H1 (cell line): ENCODE results near the gene TNS1. TPM values are rescaled to one million over a fixed set of nuclear protein-coding genes. Genes with fewer than 3 reads are reported as not detected.

ENCODE experiments used
- CTCF ChIA-PET: fragments of 300-600 bp; sonication (Branson Sonifier 250); formaldehyde crosslinking; loops from one replicate; lab custom pipeline; 2021; ENCODE audit not compliant: partially characterized antibody; lab: Charles Lee
- POLR2A ChIA-PET: fragments of 300-600 bp; sonication (Branson Sonifier 250); formaldehyde crosslinking; loops from one replicate; lab custom pipeline; 2021; ENCODE audit warnings: inconsistent platforms; ENCODE audit not compliant: partially characterized antibody; lab: Charles Lee
- DNase-seq, 2 experiments: peaks; one replicate each; pipeline versions ENCODE4 v3.0.0 to v3.0.0-alpha.2; 2010 to 2022; ENCODE audit warnings: low spot score in 2 of 2, low read depth in 1 of 2, mixed read lengths in 1 of 2
- FAIRE-seq: peaks from 2 replicates; lab custom pipeline; 2011; peaks lifted over from hg19 to GRCh38; lab: Jason Lieb, UNC
- H2AFZ ChIP-seq: 2 replicates; pipeline ENCODE4 v1.8.1; 2012; ENCODE audit warnings: low read length, inconsistent platforms
- H2AK5ac ChIP-seq: 2 replicates; pipeline ENCODE4 v1.6.1; 2013; ENCODE audit warnings: low read depth, low read length
- H2BK120ac ChIP-seq: replicated peaks from 2 replicates; pipeline ENCODE3; 2013; ENCODE audit warnings: low read depth, low read length, inconsistent platforms
- H2BK12ac ChIP-seq: 2 replicates; pipeline ENCODE4 v1.6.1; 2013; ENCODE audit warnings: low read depth, low read length
- H2BK15ac ChIP-seq: 2 replicates; pipeline ENCODE4 v1.6.1; 2013; ENCODE audit warnings: low read length
- H2BK20ac ChIP-seq: 2 replicates; pipeline ENCODE4 v1.6.1; 2013; ENCODE audit warnings: low read length
- H2BK5ac ChIP-seq: 2 replicates; pipeline ENCODE4 v1.6.1; 2013; ENCODE audit warnings: low read depth, low read length
- H3K14ac ChIP-seq: 2 replicates; pipeline ENCODE4 v1.6.1; 2013; ENCODE audit warnings: inconsistent platforms; ENCODE audit not compliant: insufficient read length
- H3K18ac ChIP-seq: 2 replicates; pipeline ENCODE4 v1.6.1; 2013; ENCODE audit warnings: low read length; ENCODE audit errors: extremely low read depth
- H3K23ac ChIP-seq: 2 replicates; pipeline ENCODE4 v1.6.1; 2013; ENCODE audit warnings: inconsistent platforms; ENCODE audit not compliant: insufficient read length
- H3K23me2 ChIP-seq: 2 replicates; pipeline ENCODE4 v1.6.1; 2013; ENCODE audit warnings: low read depth, low read length
- H3K27ac ChIP-seq: 2 replicates; pipeline ENCODE4 v1.6.1; 2011; ENCODE audit warnings: low read depth, low read length, inconsistent platforms
- H3K27me3 ChIP-seq, 4 experiments: replicated peaks in 1 of 4; 1 replicate in 1 of 4; 2 replicates in 3 of 4; pipeline versions ENCODE4 v1.6.1 to v1.8.1; 2011 to 2013; ENCODE audit warnings: low read length in 3 of 4, mild to moderate bottlenecking in 3 of 4, inconsistent platforms in 2 of 4, mixed read lengths in 2 of 4, moderate library complexity in 1 of 4; ENCODE audit not compliant: control insufficient read depth in 3 of 4, insufficient read depth in 3 of 4; ENCODE audit errors: extremely low read depth in 1 of 4
- H3K36me3 ChIP-seq, 4 experiments: 2 replicates each; pipeline versions ENCODE4 v1.6.1 to v1.8.1; 2011 to 2013; ENCODE audit warnings: mild to moderate bottlenecking in 4 of 4, low read length in 3 of 4, moderate library complexity in 2 of 4, control low read depth in 1 of 4, inconsistent platforms in 1 of 4; ENCODE audit not compliant: insufficient read depth in 4 of 4, control insufficient read depth in 2 of 4
- H3K4ac ChIP-seq: replicated peaks from 2 replicates; pipeline ENCODE3; 2013; ENCODE audit warnings: low read length, low read depth, mixed read lengths, inconsistent platforms; ENCODE audit not compliant: insufficient read length
- H3K4me1 ChIP-seq, 4 experiments: replicated peaks in 1 of 4; 1 replicate in 1 of 4; 2 replicates in 3 of 4; pipeline versions ENCODE4 v1.6.1 to v1.8.1; 2011 to 2013; ENCODE audit warnings: low read length in 3 of 4, inconsistent platforms in 2 of 4, mixed read lengths in 1 of 4; ENCODE audit not compliant: insufficient read depth in 4 of 4, control insufficient read depth in 3 of 4
- H3K4me2 ChIP-seq, 2 experiments: 2 replicates each; pipeline versions ENCODE4 v1.6.1 to v1.8.1; 2011 to 2013; ENCODE audit warnings: low read depth in 2 of 2, low read length in 2 of 2, control low read depth in 1 of 2, inconsistent platforms in 1 of 2, mild to moderate bottlenecking in 1 of 2; ENCODE audit not compliant: insufficient read depth in 1 of 2
- H3K4me3 ChIP-seq, 4 experiments: fragments of 200-600, 300-600 bp in 1 of 4; sonication (generic), shearing (Covaris generic), sonication (Bioruptor Twin) in 1 of 4; 2 replicates each; pipeline versions ENCODE4 v1.5.1 to v1.8.1; 2011 to 2016; ENCODE audit warnings: low read length in 4 of 4, low read depth in 3 of 4, control low read depth in 2 of 4, inconsistent platforms in 2 of 4, mild to moderate bottlenecking in 2 of 4, mixed read lengths in 1 of 4, moderate library complexity in 1 of 4; ENCODE audit not compliant: insufficient read depth in 2 of 4; ENCODE audit errors: extremely low read depth in 1 of 4
- H3K56ac ChIP-seq: replicated peaks from 2 replicates; pipeline ENCODE3; 2013; ENCODE audit warnings: low read depth, mild to moderate bottlenecking, mixed read lengths, low read length, inconsistent platforms; ENCODE audit not compliant: insufficient read length
- H3K79me1 ChIP-seq: 2 replicates; pipeline ENCODE4 v1.6.1; 2013; ENCODE audit warnings: low read depth, low read length, control low read depth
- H3K79me2 ChIP-seq, 2 experiments: 2 replicates each; pipeline versions ENCODE4 v1.6.1 to v1.8.1; 2012 to 2013; ENCODE audit warnings: low read length in 2 of 2, mild to moderate bottlenecking in 2 of 2, inconsistent platforms in 1 of 2; ENCODE audit not compliant: insufficient read depth in 2 of 2, control insufficient read depth in 1 of 2
- H3K9ac ChIP-seq, 4 experiments: replicated peaks in 1 of 4; 1 replicate in 1 of 4; 2 replicates in 3 of 4; pipeline versions ENCODE4 v1.6.1 to v1.8.1; 2011 to 2013; ENCODE audit warnings: low read depth in 3 of 4, low read length in 3 of 4, control low read depth in 2 of 4, mild to moderate bottlenecking in 2 of 4, moderate library complexity in 2 of 4, inconsistent platforms in 1 of 4; ENCODE audit errors: extremely low read depth in 1 of 4
- H3K9me3 ChIP-seq, 2 experiments: 2 replicates each; pipeline versions ENCODE4 v1.6.1 to v1.8.1; 2012 to 2013; ENCODE audit warnings: mild to moderate bottlenecking in 2 of 2, moderate library complexity in 2 of 2, control low read depth in 1 of 2, inconsistent platforms in 1 of 2, low read depth in 1 of 2, low read length in 1 of 2, mixed read lengths in 1 of 2; ENCODE audit not compliant: insufficient read depth in 2 of 2
- H4K20me1 ChIP-seq, 2 experiments: replicated peaks in 1 of 2; 2 replicates each; pipeline versions ENCODE3 to v1.8.1; 2011 to 2013; ENCODE audit warnings: inconsistent platforms in 2 of 2, low read length in 2 of 2, mild to moderate bottlenecking in 1 of 2; ENCODE audit not compliant: insufficient read depth in 2 of 2, control insufficient read depth in 1 of 2
- H4K5ac ChIP-seq: 2 replicates; pipeline ENCODE4 v1.6.1; 2013; ENCODE audit warnings: low read length, low read depth, mixed read lengths, inconsistent platforms; ENCODE audit not compliant: insufficient read length
- H4K8ac ChIP-seq: 2 replicates; pipeline ENCODE4 v1.8.0; 2013; ENCODE audit warnings: mild to moderate bottlenecking, moderate library complexity, low read length, inconsistent platforms; ENCODE audit not compliant: insufficient read depth; ENCODE audit errors: extremely low read depth
- H4K91ac ChIP-seq: replicated peaks from 2 replicates; pipeline ENCODE3; 2013; ENCODE audit warnings: low read length, mixed read lengths, inconsistent platforms; ENCODE audit not compliant: insufficient read length
- CBX8 ChIP-seq: fragments of 300-800, 300-1000 bp; sonication (generic); IDR thresholded peaks from 2 replicates; pipeline ENCODE4 v1.7.1; 2016; ENCODE audit warnings: low read depth, low read length, borderline replicate concordance
- GTF2F1 ChIP-seq: IDR thresholded peaks from 2 replicates; pipeline ENCODE4 v1.6.1; 2012; ENCODE audit warnings: low read depth, low read length, improper control_type of control experiment, borderline replicate concordance
- KDM4A ChIP-seq: IDR thresholded peaks from one replicate; pipeline ENCODE4 v1.7.1; 2012; ENCODE audit warnings: low read depth, mild to moderate bottlenecking, moderate library complexity, low read length, inconsistent platforms; ENCODE audit not compliant: severe bottlenecking
- KDM5A ChIP-seq: fragments of 200-600 bp; IDR thresholded peaks from 2 replicates; pipeline ENCODE4 v1.7.1; 2012; ENCODE audit warnings: mild to moderate bottlenecking, low read length, inconsistent platforms, mixed read lengths
- NRF1 ChIP-seq: IDR thresholded peaks from 2 replicates; pipeline ENCODE4 v1.6.1; 2011; ENCODE audit warnings: mild to moderate bottlenecking, low read depth, low read length, improper control_type of control experiment
- PHF8 ChIP-seq: fragments of 200-600 bp; sonication (generic); conservative IDR thresholded peaks from 2 replicates; pipeline ENCODE4 v1.7.1; 2012; ENCODE audit warnings: low read depth, mild to moderate bottlenecking, inconsistent platforms, low read length, moderate library complexity
- TCF12 ChIP-seq: IDR thresholded peaks from 2 replicates; pipeline ENCODE4 v1.6.1; 2011; ENCODE audit warnings: low read depth, mild to moderate bottlenecking, low read length
- WGBS, 2 experiments: shearing (Covaris generic) in 1 of 2; methylation state at CpG; one replicate each; pipeline versions ENCODE4 v1.1.6 to v1.1.7; 2013 to 2015; ENCODE audit warnings: low lambda C conversion rate in 2 of 2, mixed read lengths in 2 of 2, inconsistent platforms in 1 of 2, low coverage in 1 of 2, missing lambda C conversion rate in 1 of 2; ENCODE audit not compliant: insufficient replicate concordance in 2 of 2, insufficient coverage in 1 of 2, insufficient read length in 1 of 2; ENCODE audit errors: extremely low coverage in 1 of 2, missing lambda C conversion rate in 1 of 2; 5-methylcytosine and 5-hydroxymethylcytosine counted together
- polyA plus RNA-seq, 7 experiments: library from polyadenylated mRNA; depleted of rRNA in 3 of 7; stranded (reverse) in 5 of 7; unstranded in 2 of 7; fragments of >200 nt in 5 of 7; fragments of 200-250 nt in 2 of 7; gene quantifications; 1 replicate in 5 of 7; 2 replicates in 1 of 7; 4 replicates in 1 of 7; pipeline versions ENCODE4 v1.2.1 to v1.2.3, GENCODE V29; 2011 to 2013; ENCODE audit warnings: missing spikeins in 2 of 7, mixed read lengths in 2 of 7
- total RNA-seq: library from RNA; stranded (reverse); fragmentation: NEBNext Ultra II Directional; extraction: Animal tissue kit (Norgen Biotek cat#: 25700); gene quantifications from 2 replicates; pipeline ENCODE4 v1.2.1, GENCODE V29; 2021
- TF ChIP-seq, protein P1 (sequence below), 3 experiments: IDR thresholded peaks; 1 replicate in 2 of 3; 2 replicates in 1 of 3; pipeline versions ENCODE4 v1.5.1 to v1.6.1; 2011; ENCODE audit warnings: low read length in 3 of 3, mild to moderate bottlenecking in 3 of 3, inconsistent platforms in 2 of 3, low read depth in 1 of 3, moderate library complexity in 1 of 3; ENCODE audit not compliant: insufficient read depth in 1 of 3; ENCODE audit errors: control extremely low read depth in 1 of 3

Gene TNS1
- total and polyA plus RNA-seq, 2 of the 8 experiments (the other 6 are each of a cell fraction or from before 2014, with no cell fraction given) = 1.5 to 5.1 TPM

- no peaks in the 10 kb centered on the region for H4K20me1 ChIP-seq
- H3K14ac ChIP-seq = no peak overlapping the region
- H3K18ac ChIP-seq = no peak overlapping the region
- H3K9ac ChIP-seq = no peak overlapping the region
- no peak overlapping the region for H3K4ac ChIP-seq
- no peak for DNase-seq
- H3K79me2 ChIP-seq = no peaks in the 10 kb centered on the region
- no peak overlapping the region for H4K5ac ChIP-seq
- no peak overlapping the region for H3K56ac ChIP-seq
- no peaks in the 10 kb centered on the region; a peak in 1 of 7 replicates for H3K27me3 ChIP-seq
- H4K8ac ChIP-seq = no peak overlapping the region
- ChIA-PET POLR2A (interaction anchor here (0.5 to 1.8 kb wide), 7 partner anchors 8 to 61 kb away, joined by 3 to 8 read pairs (median 3); no protein-coding TSS in a partner anchor), CTCF (interaction anchor here (0.8 to 8.9 kb wide), 30 partner anchors 12 to 538 kb away, joined by 3 to 83 read pairs (median 6); no protein-coding TSS in a partner anchor)
- no peak overlapping the region for H3K23ac ChIP-seq
- H2BK5ac ChIP-seq = peak overlapping the region; percentile 10; the same call in 1 of the 2 replicates
- H2BK15ac ChIP-seq = no peak overlapping the region
- no peak for FAIRE-seq
- H2BK12ac ChIP-seq = peak overlapping the region; percentile 35; the same call in 1 of the 2 replicates
- H2BK120ac ChIP-seq = no peak overlapping the region
- H2AK5ac ChIP-seq = peak overlapping the region; percentile 14; the same call in 1 of the 2 replicates
- H3K4me3 ChIP-seq = no peak overlapping the region
- no peaks in the 10 kb centered on the region for H3K23me2 ChIP-seq
- H4K91ac ChIP-seq = peak overlapping the region; percentile 52
- no peaks in the 10 kb centered on the region for H3K9me3 ChIP-seq
- H3K4me2 ChIP-seq = no peak overlapping the region
- H3K4me1 ChIP-seq = peaks cover 11 to 37% (median 23%) of the 10 kb centered on the region in 4 experiments
- H3K36me3 ChIP-seq = no peaks in the 10 kb centered on the region
- H2AFZ ChIP-seq = no peak overlapping the region
- H3K79me1 ChIP-seq = no peaks in the 10 kb centered on the region
- 77% methylated on average over 19 of the region's 21 CpGs; no CpG with 5 or more reads in 1 of the 2 experiments for WGBS, 2 experiments
- H2BK20ac ChIP-seq = no peak overlapping the region
- H3K27ac ChIP-seq = no peak overlapping the region
- TF ChIP-seq NRF1 = no peak
- TF ChIP-seq KDM4A = no peak
- no peak for TF ChIP-seq GTF2F1
- no peak for TF ChIP-seq PHF8
- TF ChIP-seq CBX8 = no peak
- TF ChIP-seq KDM5A = no peak
- TF ChIP-seq, protein P1, sequence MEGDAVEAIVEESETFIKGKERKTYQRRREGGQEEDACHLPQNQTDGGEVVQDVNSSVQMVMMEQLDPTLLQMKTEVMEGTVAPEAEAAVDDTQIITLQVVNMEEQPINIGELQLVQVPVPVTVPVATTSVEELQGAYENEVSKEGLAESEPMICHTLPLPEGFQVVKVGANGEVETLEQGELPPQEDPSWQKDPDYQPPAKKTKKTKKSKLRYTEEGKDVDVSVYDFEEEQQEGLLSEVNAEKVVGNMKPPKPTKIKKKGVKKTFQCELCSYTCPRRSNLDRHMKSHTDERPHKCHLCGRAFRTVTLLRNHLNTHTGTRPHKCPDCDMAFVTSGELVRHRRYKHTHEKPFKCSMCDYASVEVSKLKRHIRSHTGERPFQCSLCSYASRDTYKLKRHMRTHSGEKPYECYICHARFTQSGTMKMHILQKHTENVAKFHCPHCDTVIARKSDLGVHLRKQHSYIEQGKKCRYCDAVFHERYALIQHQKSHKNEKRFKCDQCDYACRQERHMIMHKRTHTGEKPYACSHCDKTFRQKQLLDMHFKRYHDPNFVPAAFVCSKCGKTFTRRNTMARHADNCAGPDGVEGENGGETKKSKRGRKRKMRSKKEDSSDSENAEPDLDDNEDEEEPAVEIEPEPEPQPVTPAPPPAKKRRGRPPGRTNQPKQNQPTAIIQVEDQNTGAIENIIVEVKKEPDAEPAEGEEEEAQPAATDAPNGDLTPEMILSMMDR (IDR thresholded peaks at IDR 0.05; ENCODE audit: control extremely low read depth in 1 of 3, insufficient read depth in 1 of 3, low read depth in 1 of 3, low read length in 3 of 3) = peak; percentile 6 to 44 (median 20); a peak in 3 of 4 replicates
- no peak for TF ChIP-seq TCF12
Observed at GRCh38 chr2:217932803-217933616, 69.8 kb downstream of the TNS1 start.
